A673 (cell line): ENCODE results near the gene NR0B2. TPM values are rescaled to one million over a fixed set of nuclear protein-coding genes. Genes with fewer than 3 reads are reported as not detected.
A peak's percentile ranks its signal among the peaks of the same experiment; 100 is the strongest.

Source experiments
- BruUV-seq: library from RNA; stranded (reverse); fragments of 400-500 nt; replicated peaks from 2 replicates; lab custom pipeline; 2021; lab: Mats Ljungman, UMichigan
- CTCF ChIA-PET: fragments of 300-600 bp; sonication (Branson Sonifier 250); formaldehyde crosslinking; loops from one replicate; lab custom pipeline; 2022; ENCODE audit warnings: antibody characterized with exemption; lab: Charles Lee
- POLR2A ChIA-PET: fragments of 300-600 bp; sonication (Branson Sonifier 250); formaldehyde crosslinking; loops from one replicate; lab custom pipeline; 2022; ENCODE audit warnings: antibody characterized with exemption; ENCODE audit not compliant: low non-redundant PET; lab: Charles Lee
- DNase-seq: peaks from one replicate; pipeline ENCODE4 v3.0.0-alpha.2; 2015; ENCODE audit warnings: low spot score
- H3K27ac ChIP-seq: fragments of 200-600 bp; sonication (generic); 2 replicates; pipeline ENCODE4 v1.5.1; 2016; ENCODE audit warnings: mixed run types, low read depth, mild to moderate bottlenecking, mixed read lengths, antibody characterized with exemption, low read length; ENCODE audit not compliant: poor library complexity, severe bottlenecking
- H3K27me3 ChIP-seq: fragments of 200-600 bp; sonication (generic); replicated peaks from 2 replicates; pipeline ENCODE4 v1.6.1; 2017; ENCODE audit warnings: mixed run types, low read depth, mild to moderate bottlenecking, mixed read lengths, antibody characterized with exemption, low read length; ENCODE audit not compliant: insufficient read depth, poor library complexity
- H3K36me3 ChIP-seq: fragments of 200-600 bp; sonication (generic); 2 replicates; pipeline ENCODE4 v1.6.1; 2016; ENCODE audit warnings: mixed run types, mild to moderate bottlenecking, mixed read lengths, antibody characterized with exemption, low read length; ENCODE audit not compliant: insufficient read depth, poor library complexity, severe bottlenecking
- H3K4me1 ChIP-seq: fragments of 200-600 bp; sonication (generic); 2 replicates; pipeline ENCODE4 v1.6.1; 2017; ENCODE audit warnings: mixed run types, mild to moderate bottlenecking, mixed read lengths, antibody characterized with exemption, low read length; ENCODE audit not compliant: insufficient read depth, poor library complexity, severe bottlenecking
- H3K4me3 ChIP-seq: fragments of 200-600 bp; sonication (generic); 2 replicates; pipeline ENCODE4 v1.5.1; 2016; ENCODE audit warnings: low read depth, mixed run types, mild to moderate bottlenecking, mixed read lengths, low read length; ENCODE audit not compliant: poor library complexity, severe bottlenecking
- H3K9me3 ChIP-seq: fragments of 200-600 bp; sonication (generic); 2 replicates; pipeline ENCODE4 v1.6.1; 2016; ENCODE audit warnings: mixed run types, low read depth, mild to moderate bottlenecking, mixed read lengths, antibody characterized with exemption, low read length; ENCODE audit not compliant: poor library complexity, severe bottlenecking
- EZH2 ChIP-seq: fragments of 200-600 bp; sonication (generic); IDR thresholded peaks from 2 replicates; pipeline ENCODE4 v1.6.1; 2017; ENCODE audit warnings: borderline replicate concordance, low read depth, mild to moderate bottlenecking, mixed read lengths, antibody characterized with exemption, low read length; ENCODE audit not compliant: poor library complexity, severe bottlenecking
- intact Hi-C: fragments of 100-400 bp; cut with micrococcal nuclease; formaldehyde crosslinking; loops from one replicate; pipeline ENCODE4 v1.10.0; 2022; ENCODE audit not compliant: unreplicated experiment
- total RNA-seq: library from RNA; stranded (reverse); gene quantifications from 2 replicates; pipeline ENCODE4 v1.2.3, GENCODE V29; 2021
- TF ChIP-seq, protein P1 (sequence below): fragments of 300-800, 200-600 bp; sonication (generic); conservative IDR thresholded peaks from 2 replicates; pipeline ENCODE4 v1.5.1; 2017; ENCODE audit warnings: low read depth, mild to moderate bottlenecking, antibody characterized with exemption, low read length, moderate library complexity, mixed read lengths

NR0B2 gene
- total RNA-seq, 1 experiment from 2014 or later, result not detected

DNA sequence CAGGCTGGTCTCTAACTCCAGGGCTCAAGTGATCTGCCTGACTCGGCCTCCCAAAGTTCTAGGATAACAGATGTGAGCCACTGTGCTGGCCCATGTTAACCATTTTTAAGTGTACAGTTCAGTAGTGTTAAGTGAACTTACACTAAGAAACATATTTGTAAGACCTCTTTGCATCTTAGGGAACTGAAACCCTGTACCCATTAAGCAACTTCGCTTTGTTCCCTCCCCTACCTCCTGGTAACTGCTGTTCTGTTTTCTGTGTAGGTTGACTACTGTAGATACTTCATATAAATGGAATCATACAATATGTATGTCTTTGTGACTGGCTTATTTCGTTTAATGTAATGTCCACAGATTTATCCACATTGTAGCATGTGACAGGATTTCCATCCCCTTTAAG lies 18.8 kb upstream of the NR0B2 start:
- TF ChIP-seq EZH2, result no peak
- TF ChIP-seq, protein P1, sequence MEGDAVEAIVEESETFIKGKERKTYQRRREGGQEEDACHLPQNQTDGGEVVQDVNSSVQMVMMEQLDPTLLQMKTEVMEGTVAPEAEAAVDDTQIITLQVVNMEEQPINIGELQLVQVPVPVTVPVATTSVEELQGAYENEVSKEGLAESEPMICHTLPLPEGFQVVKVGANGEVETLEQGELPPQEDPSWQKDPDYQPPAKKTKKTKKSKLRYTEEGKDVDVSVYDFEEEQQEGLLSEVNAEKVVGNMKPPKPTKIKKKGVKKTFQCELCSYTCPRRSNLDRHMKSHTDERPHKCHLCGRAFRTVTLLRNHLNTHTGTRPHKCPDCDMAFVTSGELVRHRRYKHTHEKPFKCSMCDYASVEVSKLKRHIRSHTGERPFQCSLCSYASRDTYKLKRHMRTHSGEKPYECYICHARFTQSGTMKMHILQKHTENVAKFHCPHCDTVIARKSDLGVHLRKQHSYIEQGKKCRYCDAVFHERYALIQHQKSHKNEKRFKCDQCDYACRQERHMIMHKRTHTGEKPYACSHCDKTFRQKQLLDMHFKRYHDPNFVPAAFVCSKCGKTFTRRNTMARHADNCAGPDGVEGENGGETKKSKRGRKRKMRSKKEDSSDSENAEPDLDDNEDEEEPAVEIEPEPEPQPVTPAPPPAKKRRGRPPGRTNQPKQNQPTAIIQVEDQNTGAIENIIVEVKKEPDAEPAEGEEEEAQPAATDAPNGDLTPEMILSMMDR, result no peak
- intact Hi-C loops, result no loop called here
- H3K4me3 ChIP-seq, result no peak overlapping the region
- no peak overlapping the region for H3K27ac ChIP-seq
- no peak for DNase-seq
- CTCF ChIA-PET, result no interaction called here
- no peaks in the 10 kb centered on the region for H3K27me3 ChIP-seq
- POLR2A ChIA-PET, result no interaction called here
- peaks cover 37% of the 10 kb centered on the region for H3K36me3 ChIP-seq
- H3K9me3 ChIP-seq, result no peaks in the 10 kb centered on the region
- H3K4me1 ChIP-seq, result no peaks in the 10 kb centered on the region
- BruUV-seq, result no TSS peak

DNA sequence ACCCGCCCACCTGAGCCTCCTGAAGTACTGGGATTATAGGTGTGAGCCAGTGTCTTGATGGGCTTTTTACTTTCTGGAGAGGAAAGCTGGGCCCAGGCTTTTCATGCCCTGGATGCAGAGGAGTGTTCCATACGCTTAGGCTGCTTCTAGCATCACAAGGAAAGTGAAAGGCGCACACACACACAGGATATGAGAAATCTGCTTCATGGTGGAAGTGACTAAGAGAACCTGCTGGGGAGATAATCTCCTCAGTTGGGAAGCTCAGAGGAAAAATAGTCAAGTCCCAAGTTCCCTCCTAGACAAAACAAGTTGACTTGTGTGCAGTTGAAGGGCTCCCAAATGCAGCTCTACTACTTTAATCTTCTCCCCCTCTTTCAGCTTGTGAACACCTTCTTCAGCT lies 9.9 kb upstream of the NR0B2 start:
- Histone ChIP-seq H3K9me3 (no peaks in the 10 kb centered on the region), H3K27me3 (no peaks in the 10 kb centered on the region), H3K4me1 (peaks cover 11% of the 10 kb centered on the region), H3K36me3 (peaks cover 44% of the 10 kb centered on the region), H3K4me3 (no peak overlapping the region), H3K27ac (no peak overlapping the region)
- DNase-seq, result peak; percentile 46
- TF ChIP-seq EZH2, result no peak
- TF ChIP-seq, protein P1, result no peak
- no TSS peak for BruUV-seq
- intact Hi-C loops, result no loop called here
- ChIA-PET POLR2A (no interaction called here), CTCF (no interaction called here)

DNA sequence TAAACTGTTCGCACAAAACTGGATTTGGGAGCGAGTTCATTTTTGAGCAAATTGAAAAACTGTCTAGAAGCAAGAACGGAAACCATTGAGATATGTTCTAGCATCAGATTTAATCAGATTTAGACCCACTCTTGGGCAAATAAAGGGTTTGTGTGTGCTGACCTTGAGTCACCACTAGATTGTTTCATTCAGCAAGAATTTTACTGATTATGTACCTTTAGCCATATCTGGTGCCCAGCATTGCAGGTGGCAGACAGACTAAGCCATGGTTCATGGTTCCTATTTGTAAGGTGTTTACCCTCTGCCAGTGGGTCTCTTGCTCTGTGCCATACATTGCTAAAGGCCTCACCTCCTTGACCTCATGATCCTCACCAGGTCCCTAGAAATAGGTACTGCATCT lies 9.1 kb upstream of the NR0B2 start:
- ChIA-PET CTCF (no interaction called here), POLR2A (no interaction called here)
- Histone ChIP-seq H3K27ac (peak overlapping the region; percentile 31), H3K4me3 (peak overlapping the region; percentile 83), H3K9me3 (no peaks in the 10 kb centered on the region), H3K27me3 (no peaks in the 10 kb centered on the region), H3K4me1 (peaks cover 11% of the 10 kb centered on the region), H3K36me3 (peaks cover 36% of the 10 kb centered on the region)
- no TSS peak for BruUV-seq
- DNase-seq, result no peak
- intact Hi-C loops, result no loop called here
- TF ChIP-seq, protein P1, result no peak
- TF ChIP-seq EZH2, result no peak
